ENCODE measurements around the gene ENPP3.

ENPP3 gene

DNA sequence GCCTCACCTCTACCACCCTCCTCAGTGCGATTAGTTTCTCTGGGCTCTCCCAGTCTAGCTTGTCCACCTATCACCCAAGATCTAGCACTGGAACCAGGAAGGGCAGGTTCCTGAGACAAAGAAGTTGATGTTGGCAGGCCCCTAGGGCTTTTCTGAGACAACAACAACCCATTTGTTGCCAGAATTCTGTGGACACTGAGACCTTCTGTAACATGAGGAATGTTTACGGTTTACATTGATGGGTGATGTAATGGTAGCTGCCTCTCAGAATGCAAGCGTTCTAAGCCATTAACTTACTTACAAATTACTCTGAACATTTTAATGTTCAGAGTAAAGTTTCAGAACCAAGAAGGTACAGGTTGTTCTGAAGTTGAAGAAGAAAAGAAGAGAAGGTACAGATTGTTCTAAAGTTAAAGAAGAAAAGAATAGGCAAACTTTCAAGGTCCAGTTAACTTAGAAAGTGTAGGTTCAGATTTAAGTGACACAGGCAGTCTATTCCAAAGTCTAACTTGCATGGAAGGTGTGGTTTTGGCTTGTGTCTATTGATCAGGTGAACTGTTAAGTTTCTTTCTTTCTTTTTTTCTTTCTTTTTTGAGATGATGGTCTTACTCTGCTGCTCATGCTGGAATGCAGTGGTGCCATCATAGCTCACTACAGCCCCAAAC is 5.3 kb upstream of the ENPP3 start:
- no peak for DNase-seq (ENCODE audit: low read depth)
- H3K4me3 ChIP-seq (ENCODE audit: low read length), result no peak overlapping the region
- no peak for TF ChIP-seq CTCF (conservative IDR thresholded peaks at IDR 0.05; ENCODE audit: low read length)

DNA sequence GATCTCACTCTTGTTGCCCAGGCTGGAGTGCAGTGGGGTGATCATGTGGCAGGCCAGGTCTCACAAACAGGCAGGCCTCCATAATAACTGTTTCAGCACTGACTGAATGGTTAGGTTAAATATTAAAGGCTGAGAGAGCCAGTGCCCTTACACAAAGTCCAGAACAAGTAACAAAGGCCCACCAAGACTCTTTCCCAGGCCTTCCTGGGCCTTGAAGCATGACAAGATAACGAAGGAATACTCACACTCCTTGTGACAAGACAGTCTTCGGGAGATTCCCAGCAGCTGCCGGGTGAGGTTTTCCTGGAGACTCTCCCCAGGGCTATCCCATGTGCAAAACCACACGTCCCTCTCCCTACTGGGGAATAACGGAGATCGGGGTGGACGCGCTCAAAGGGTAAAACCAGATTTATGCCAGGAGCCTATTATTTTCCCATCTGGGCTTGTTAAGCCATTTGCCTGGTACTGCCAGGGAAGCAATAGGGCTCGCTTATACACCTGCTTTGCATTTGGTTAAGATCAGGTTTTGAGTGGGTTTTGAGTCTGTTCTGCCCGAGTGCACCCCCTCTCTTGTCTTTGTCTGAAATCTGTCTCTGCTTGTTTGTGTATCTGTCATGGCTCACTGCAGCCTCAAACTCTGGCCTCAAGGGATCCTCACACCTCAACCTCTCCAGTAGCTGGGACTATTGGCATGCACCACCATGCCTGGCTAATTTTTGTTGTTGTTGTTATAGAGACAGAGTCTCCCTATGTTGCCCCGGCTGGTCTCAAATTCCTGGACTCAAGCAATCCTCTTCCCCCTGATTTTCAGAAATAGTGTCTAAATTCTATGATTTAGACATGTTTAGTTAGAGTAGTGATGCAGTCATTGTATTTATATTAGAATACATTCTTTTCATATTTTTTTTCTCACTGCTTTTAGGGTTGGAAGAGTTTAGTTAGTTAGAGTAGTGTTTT is 1.4 kb upstream of the ENPP3 start:
- DNase-seq (ENCODE audit: low read depth), result no peak
- no peak for TF ChIP-seq CTCF (conservative IDR thresholded peaks at IDR 0.05; ENCODE audit: low read length)
- no peak overlapping the region for H3K4me3 ChIP-seq (ENCODE audit: low read length)

DNA sequence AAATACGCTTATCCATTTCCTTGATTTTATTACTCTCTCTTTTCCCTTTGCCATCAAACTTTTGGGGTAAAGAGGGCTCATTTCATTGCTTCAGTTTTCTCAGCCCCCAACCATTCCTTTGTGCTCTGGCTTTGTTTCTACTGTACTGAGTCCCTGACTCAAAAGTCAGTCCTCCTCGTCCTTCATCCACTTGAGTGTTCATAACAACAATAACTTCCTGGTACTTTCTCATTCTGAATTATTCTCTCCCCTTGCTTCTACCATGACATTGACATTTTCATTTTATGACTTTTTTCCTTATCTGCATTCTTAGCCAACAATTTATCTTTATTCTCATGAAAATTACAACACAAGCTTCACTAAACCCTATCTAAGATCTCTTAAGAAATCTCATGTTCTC is 911 bp downstream of the ENPP3 start:
- no peak for TF ChIP-seq CTCF (conservative IDR thresholded peaks at IDR 0.05; ENCODE audit: low read length)
- no peak overlapping the region for H3K4me3 ChIP-seq (ENCODE audit: low read length)
- DNase-seq (ENCODE audit: low read depth), result no peak

GRCh38 chr6:131640100-131640499 is 3.0 kb downstream of the ENPP3 start:
- TF ChIP-seq CTCF (conservative IDR thresholded peaks at IDR 0.05; ENCODE audit: low read length), result no peak
- no peak for DNase-seq (ENCODE audit: low read depth)
- no peak overlapping the region for H3K4me3 ChIP-seq (ENCODE audit: low read length)

GRCh38 chr6:131640576-131640975 is 3.5 kb downstream of the ENPP3 start:
- DNase-seq (ENCODE audit: low read depth), result no peak
- no peak for TF ChIP-seq CTCF (conservative IDR thresholded peaks at IDR 0.05; ENCODE audit: low read length)
- no peak overlapping the region for H3K4me3 ChIP-seq (ENCODE audit: low read length)

DNA sequence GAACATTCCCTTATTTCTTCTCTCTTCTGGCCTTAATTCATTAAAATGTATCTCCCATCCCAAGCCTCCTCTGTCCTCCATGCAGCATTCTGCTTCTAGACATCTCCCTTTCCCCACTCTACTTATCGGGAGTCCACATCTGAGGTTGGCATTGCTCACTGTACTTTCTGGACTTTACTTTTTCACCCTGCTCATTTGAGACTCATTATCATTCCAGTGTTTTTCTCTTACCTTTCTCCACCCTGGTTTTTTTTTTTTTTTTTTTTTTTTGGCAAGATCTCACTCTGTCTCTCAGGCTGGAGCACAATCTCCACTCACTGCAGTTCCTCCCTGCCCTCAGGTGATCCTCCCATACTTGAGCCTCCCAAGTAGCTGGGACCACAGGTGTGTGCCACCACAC is 4.5 kb downstream of the ENPP3 start:
- TF ChIP-seq CTCF (conservative IDR thresholded peaks at IDR 0.05; ENCODE audit: low read length), result no peak
- no peak for DNase-seq (ENCODE audit: low read depth)

GRCh38 chr6:131642565-131642964 is 5.5 kb downstream of the ENPP3 start:
- DNase-seq (ENCODE audit: low read depth), result no peak
- TF ChIP-seq CTCF (conservative IDR thresholded peaks at IDR 0.05; ENCODE audit: low read length), result no peak
- H3K4me3 ChIP-seq (ENCODE audit: low read length), result no peak overlapping the region

More for the DNA sequence above, 4.5 kb downstream of the ENPP3 start:
- H3K4me3 ChIP-seq (ENCODE audit: low read length), result no peak overlapping the region
